Ishikawa (cell line): Measurements from ENCODE around the gene ABCF3.

Experiments
- CEBPB ChIP-seq: IDR thresholded peaks from 2 replicates; pipeline ENCODE4 v1.6.1; 2012
- CREB1 ChIP-seq: IDR thresholded peaks from 2 replicates; pipeline ENCODE4 v1.6.1; 2012; ENCODE audit warnings: low read depth
- EGR1 ChIP-seq: IDR thresholded peaks from 2 replicates; pipeline ENCODE4 v1.6.1; 2012
- EP300 ChIP-seq: IDR thresholded peaks from 2 replicates; pipeline ENCODE4 v1.6.1; 2012; ENCODE audit warnings: borderline replicate concordance
- FOXM1 ChIP-seq: IDR thresholded peaks from 2 replicates; pipeline ENCODE4 v1.6.1; 2012; ENCODE audit warnings: low read depth, borderline replicate concordance
- NFIC ChIP-seq: IDR thresholded peaks from 2 replicates; pipeline ENCODE4 v1.6.1; 2012
- RAD21 ChIP-seq: IDR thresholded peaks from 2 replicates; pipeline ENCODE4 v1.6.1; 2012; ENCODE audit warnings: low read depth
- TAF1 ChIP-seq: IDR thresholded peaks from 2 replicates; pipeline ENCODE4 v1.6.1; 2012; ENCODE audit warnings: low read depth, mild to moderate bottlenecking
- TCF12 ChIP-seq: IDR thresholded peaks from 2 replicates; pipeline ENCODE4 v1.6.1; 2012; ENCODE audit warnings: low read depth
- TEAD4 ChIP-seq: IDR thresholded peaks from 2 replicates; pipeline ENCODE4 v1.6.1; 2012
- YY1 ChIP-seq: IDR thresholded peaks from 2 replicates; pipeline ENCODE4 v1.6.1; 2012; ENCODE audit warnings: low read depth
- ZBTB7A ChIP-seq: IDR thresholded peaks from 2 replicates; pipeline ENCODE4 v1.6.1; 2012; ENCODE audit warnings: low read depth
- TF ChIP-seq, protein P1 (sequence below): IDR thresholded peaks from 2 replicates; pipeline ENCODE4 v1.6.1; 2012
- TF ChIP-seq, protein P2 (sequence below): IDR thresholded peaks from 2 replicates; pipeline ENCODE4 v1.6.1; 2012; ENCODE audit warnings: low read depth, mild to moderate bottlenecking
- TF ChIP-seq, protein P3 (sequence below): IDR thresholded peaks from 2 replicates; pipeline ENCODE4 v1.6.1; 2012

ABCF3 gene

DNA sequence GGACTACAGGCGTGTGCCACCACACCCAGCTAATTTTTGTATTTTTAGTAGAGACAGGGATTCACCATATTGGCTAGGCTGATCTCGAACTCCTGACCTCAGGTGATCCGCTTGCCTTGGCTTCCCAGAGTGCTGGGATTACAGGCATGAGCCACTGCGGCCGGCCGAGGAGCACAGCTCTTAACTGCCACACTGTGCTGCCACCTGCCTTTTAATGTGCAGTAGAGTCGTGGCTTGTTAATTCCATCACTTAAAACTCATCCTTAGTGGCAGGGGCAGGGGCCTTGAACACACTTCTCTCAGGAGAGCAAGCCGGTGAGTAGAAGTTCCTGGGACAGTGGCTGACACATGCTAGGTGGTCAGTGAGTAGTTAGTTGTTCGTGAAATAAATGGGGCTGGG is 12.5 kb downstream of the ABCF3 start:
- TF ChIP-seq RAD21: no peak
- TF ChIP-seq, protein P1, sequence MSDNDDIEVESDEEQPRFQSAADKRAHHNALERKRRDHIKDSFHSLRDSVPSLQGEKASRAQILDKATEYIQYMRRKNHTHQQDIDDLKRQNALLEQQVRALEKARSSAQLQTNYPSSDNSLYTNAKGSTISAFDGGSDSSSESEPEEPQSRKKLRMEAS: no peak
- TF ChIP-seq TAF1: no peak
- TF ChIP-seq TEAD4: no peak
- TF ChIP-seq, protein P2, sequence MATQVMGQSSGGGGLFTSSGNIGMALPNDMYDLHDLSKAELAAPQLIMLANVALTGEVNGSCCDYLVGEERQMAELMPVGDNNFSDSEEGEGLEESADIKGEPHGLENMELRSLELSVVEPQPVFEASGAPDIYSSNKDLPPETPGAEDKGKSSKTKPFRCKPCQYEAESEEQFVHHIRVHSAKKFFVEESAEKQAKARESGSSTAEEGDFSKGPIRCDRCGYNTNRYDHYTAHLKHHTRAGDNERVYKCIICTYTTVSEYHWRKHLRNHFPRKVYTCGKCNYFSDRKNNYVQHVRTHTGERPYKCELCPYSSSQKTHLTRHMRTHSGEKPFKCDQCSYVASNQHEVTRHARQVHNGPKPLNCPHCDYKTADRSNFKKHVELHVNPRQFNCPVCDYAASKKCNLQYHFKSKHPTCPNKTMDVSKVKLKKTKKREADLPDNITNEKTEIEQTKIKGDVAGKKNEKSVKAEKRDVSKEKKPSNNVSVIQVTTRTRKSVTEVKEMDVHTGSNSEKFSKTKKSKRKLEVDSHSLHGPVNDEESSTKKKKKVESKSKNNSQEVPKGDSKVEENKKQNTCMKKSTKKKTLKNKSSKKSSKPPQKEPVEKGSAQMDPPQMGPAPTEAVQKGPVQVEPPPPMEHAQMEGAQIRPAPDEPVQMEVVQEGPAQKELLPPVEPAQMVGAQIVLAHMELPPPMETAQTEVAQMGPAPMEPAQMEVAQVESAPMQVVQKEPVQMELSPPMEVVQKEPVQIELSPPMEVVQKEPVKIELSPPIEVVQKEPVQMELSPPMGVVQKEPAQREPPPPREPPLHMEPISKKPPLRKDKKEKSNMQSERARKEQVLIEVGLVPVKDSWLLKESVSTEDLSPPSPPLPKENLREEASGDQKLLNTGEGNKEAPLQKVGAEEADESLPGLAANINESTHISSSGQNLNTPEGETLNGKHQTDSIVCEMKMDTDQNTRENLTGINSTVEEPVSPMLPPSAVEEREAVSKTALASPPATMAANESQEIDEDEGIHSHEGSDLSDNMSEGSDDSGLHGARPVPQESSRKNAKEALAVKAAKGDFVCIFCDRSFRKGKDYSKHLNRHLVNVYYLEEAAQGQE: no peak
- no peak for TF ChIP-seq TCF12
- TF ChIP-seq, protein P3, sequence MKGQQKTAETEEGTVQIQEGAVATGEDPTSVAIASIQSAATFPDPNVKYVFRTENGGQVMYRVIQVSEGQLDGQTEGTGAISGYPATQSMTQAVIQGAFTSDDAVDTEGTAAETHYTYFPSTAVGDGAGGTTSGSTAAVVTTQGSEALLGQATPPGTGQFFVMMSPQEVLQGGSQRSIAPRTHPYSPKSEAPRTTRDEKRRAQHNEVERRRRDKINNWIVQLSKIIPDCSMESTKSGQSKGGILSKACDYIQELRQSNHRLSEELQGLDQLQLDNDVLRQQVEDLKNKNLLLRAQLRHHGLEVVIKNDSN: no peak
- no peak for TF ChIP-seq ZBTB7A
- TF ChIP-seq YY1: no peak
- TF ChIP-seq NFIC: no peak
- no peak for TF ChIP-seq EGR1

DNA sequence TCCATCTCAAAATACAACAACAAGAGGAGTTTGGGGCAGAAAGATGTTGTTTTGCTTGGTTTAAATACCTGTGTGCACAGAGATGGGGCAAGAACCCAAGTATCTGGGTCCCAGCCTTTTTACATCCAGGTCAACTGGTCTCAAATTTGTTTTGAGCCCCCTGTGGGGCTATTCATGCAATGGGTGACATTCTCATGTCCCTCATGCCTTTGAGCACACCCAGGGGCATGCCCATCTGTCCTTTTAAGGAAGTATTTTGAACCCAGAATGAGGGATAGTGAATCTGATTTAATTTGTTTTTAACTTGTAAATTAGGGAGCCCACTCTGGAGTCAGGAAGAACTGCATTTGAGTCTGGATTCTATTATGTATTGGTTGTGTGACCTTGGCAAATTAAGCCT is 14.8 kb downstream of the ABCF3 start:
- TF ChIP-seq TAF1: no peak
- no peak for TF ChIP-seq TEAD4
- no peak for TF ChIP-seq ZBTB7A
- no peak for TF ChIP-seq EGR1
- TF ChIP-seq TCF12: no peak
- TF ChIP-seq YY1: no peak
- TF ChIP-seq, protein P2: no peak
- TF ChIP-seq EP300: no peak
- no peak for TF ChIP-seq CREB1
- TF ChIP-seq, protein P3: no peak
- TF ChIP-seq NFIC: no peak
- TF ChIP-seq FOXM1: no peak
- TF ChIP-seq RAD21: no peak
- no peak for TF ChIP-seq CEBPB
- TF ChIP-seq, protein P1: no peak

DNA sequence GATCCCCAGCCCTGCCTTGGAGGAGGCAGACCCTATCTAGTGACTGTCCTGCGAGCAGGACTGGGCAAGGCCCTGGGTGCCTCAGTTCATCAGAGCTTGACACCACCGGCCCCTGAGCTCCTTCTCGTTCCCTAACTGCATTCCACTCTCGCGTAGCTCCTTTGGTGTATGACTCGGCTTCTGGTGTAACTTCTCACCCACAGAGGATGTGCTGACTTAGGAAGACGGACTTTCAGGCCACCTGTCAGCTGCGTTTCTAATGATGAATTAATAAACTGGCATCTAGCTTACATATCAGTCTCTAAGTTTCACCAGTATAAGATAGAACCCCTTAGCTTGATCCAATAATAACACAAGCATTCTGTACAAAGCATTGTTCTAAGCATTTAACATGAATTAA is 17.5 kb downstream of the ABCF3 start:
- no peak for TF ChIP-seq TCF12
- TF ChIP-seq CREB1: no peak
- TF ChIP-seq NFIC: no peak
- TF ChIP-seq, protein P3: no peak
- TF ChIP-seq RAD21: no peak
- no peak for TF ChIP-seq EP300
- TF ChIP-seq YY1: no peak
- TF ChIP-seq CEBPB: no peak
- TF ChIP-seq FOXM1: no peak

DNA sequence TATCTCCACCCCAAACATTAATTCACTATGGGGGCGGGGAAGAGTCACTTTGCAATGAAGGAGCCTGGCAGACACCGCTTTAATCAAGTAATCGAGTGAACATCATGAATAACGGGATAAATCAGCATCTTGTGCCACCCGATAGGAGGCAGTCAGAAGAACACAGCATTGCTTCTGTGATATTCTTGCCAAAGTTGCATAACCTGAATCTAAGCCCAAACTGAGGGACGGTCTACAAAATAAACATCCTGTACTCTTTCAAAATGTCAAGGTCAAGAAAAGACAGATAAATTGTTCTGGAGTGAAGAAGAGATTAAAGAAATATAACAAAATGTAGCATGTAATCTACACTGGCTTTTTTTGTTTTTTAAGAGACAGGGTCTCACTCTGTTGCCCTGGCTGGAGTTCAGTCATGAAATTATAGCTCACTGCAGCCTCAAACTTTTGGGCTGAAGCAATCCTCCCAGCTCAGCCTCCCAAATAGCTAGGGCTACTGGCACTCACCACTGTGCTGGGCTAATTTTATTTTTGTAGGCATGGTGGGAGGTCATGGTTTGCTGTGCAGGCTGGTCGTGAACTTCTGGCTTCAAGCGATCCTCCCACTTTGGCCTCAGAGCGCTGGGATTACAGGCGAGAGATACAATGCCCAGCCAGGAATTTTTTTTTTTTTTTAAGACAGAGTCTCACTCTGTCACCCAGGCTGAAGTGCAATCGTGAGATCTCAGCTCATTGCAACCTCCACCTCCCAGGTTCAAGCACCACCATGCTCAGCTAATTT is 23.3 kb downstream of the ABCF3 start:
- TF ChIP-seq ZBTB7A (no peak), NFIC (no peak), RAD21 (no peak), EGR1 (no peak), FOXM1 (no peak), TCF12 (no peak), TAF1 (no peak), TEAD4 (no peak), CREB1 (no peak), CEBPB (no peak), EP300 (no peak), YY1 (no peak)
- TF ChIP-seq, protein P1: no peak
- TF ChIP-seq, protein P2: no peak
- TF ChIP-seq, protein P3: no peak
